H1 (cell line): Measurements from ENCODE around the gene CNN3. TPM values are rescaled to one million over a fixed set of nuclear protein-coding genes. Genes with fewer than 3 reads are reported as not detected.
A peak's percentile ranks its signal among the peaks of the same experiment; 100 is the strongest.

Source experiments
- CTCF ChIA-PET: fragments of 300-600 bp; sonication (Branson Sonifier 250); formaldehyde crosslinking; loops from one replicate; lab custom pipeline; 2021; ENCODE audit not compliant: partially characterized antibody; lab: Charles Lee
- POLR2A ChIA-PET: fragments of 300-600 bp; sonication (Branson Sonifier 250); formaldehyde crosslinking; loops from one replicate; lab custom pipeline; 2021; ENCODE audit warnings: inconsistent platforms; ENCODE audit not compliant: partially characterized antibody; lab: Charles Lee
- DNase-seq, 2 experiments: peaks; one replicate each; pipeline versions ENCODE4 v3.0.0 to v3.0.0-alpha.2; 2010 to 2022; ENCODE audit warnings: low spot score in 2 of 2, low read depth in 1 of 2, mixed read lengths in 1 of 2
- FAIRE-seq: peaks from 2 replicates; lab custom pipeline; 2011; peaks lifted over from hg19 to GRCh38; lab: Jason Lieb, UNC
- H2AFZ ChIP-seq: 2 replicates; pipeline ENCODE4 v1.8.1; 2012; ENCODE audit warnings: low read length, inconsistent platforms
- H2AK5ac ChIP-seq: 2 replicates; pipeline ENCODE4 v1.6.1; 2013; ENCODE audit warnings: low read depth, low read length
- H2BK120ac ChIP-seq: replicated peaks from 2 replicates; pipeline ENCODE3; 2013; ENCODE audit warnings: low read depth, low read length, inconsistent platforms
- H2BK12ac ChIP-seq: 2 replicates; pipeline ENCODE4 v1.6.1; 2013; ENCODE audit warnings: low read depth, low read length
- H2BK15ac ChIP-seq: 2 replicates; pipeline ENCODE4 v1.6.1; 2013; ENCODE audit warnings: low read length
- H2BK20ac ChIP-seq: 2 replicates; pipeline ENCODE4 v1.6.1; 2013; ENCODE audit warnings: low read length
- H2BK5ac ChIP-seq: 2 replicates; pipeline ENCODE4 v1.6.1; 2013; ENCODE audit warnings: low read depth, low read length
- H3K14ac ChIP-seq: 2 replicates; pipeline ENCODE4 v1.6.1; 2013; ENCODE audit warnings: inconsistent platforms; ENCODE audit not compliant: insufficient read length
- H3K18ac ChIP-seq: 2 replicates; pipeline ENCODE4 v1.6.1; 2013; ENCODE audit warnings: low read length; ENCODE audit errors: extremely low read depth
- H3K23ac ChIP-seq: 2 replicates; pipeline ENCODE4 v1.6.1; 2013; ENCODE audit warnings: inconsistent platforms; ENCODE audit not compliant: insufficient read length
- H3K23me2 ChIP-seq: 2 replicates; pipeline ENCODE4 v1.6.1; 2013; ENCODE audit warnings: low read depth, low read length
- H3K27ac ChIP-seq: 2 replicates; pipeline ENCODE4 v1.6.1; 2011; ENCODE audit warnings: low read depth, low read length, inconsistent platforms
- H3K27me3 ChIP-seq, 4 experiments: replicated peaks in 1 of 4; 1 replicate in 1 of 4; 2 replicates in 3 of 4; pipeline versions ENCODE4 v1.6.1 to v1.8.1; 2011 to 2013; ENCODE audit warnings: low read length in 3 of 4, mild to moderate bottlenecking in 3 of 4, inconsistent platforms in 2 of 4, mixed read lengths in 2 of 4, moderate library complexity in 1 of 4; ENCODE audit not compliant: control insufficient read depth in 3 of 4, insufficient read depth in 3 of 4; ENCODE audit errors: extremely low read depth in 1 of 4
- H3K36me3 ChIP-seq, 4 experiments: 2 replicates each; pipeline versions ENCODE4 v1.6.1 to v1.8.1; 2011 to 2013; ENCODE audit warnings: mild to moderate bottlenecking in 4 of 4, low read length in 3 of 4, moderate library complexity in 2 of 4, control low read depth in 1 of 4, inconsistent platforms in 1 of 4; ENCODE audit not compliant: insufficient read depth in 4 of 4, control insufficient read depth in 2 of 4
- H3K4ac ChIP-seq: replicated peaks from 2 replicates; pipeline ENCODE3; 2013; ENCODE audit warnings: low read length, low read depth, mixed read lengths, inconsistent platforms; ENCODE audit not compliant: insufficient read length
- H3K4me1 ChIP-seq, 4 experiments: replicated peaks in 1 of 4; 1 replicate in 1 of 4; 2 replicates in 3 of 4; pipeline versions ENCODE4 v1.6.1 to v1.8.1; 2011 to 2013; ENCODE audit warnings: low read length in 3 of 4, inconsistent platforms in 2 of 4, mixed read lengths in 1 of 4; ENCODE audit not compliant: insufficient read depth in 4 of 4, control insufficient read depth in 3 of 4
- H3K4me2 ChIP-seq, 2 experiments: 2 replicates each; pipeline versions ENCODE4 v1.6.1 to v1.8.1; 2011 to 2013; ENCODE audit warnings: low read depth in 2 of 2, low read length in 2 of 2, control low read depth in 1 of 2, inconsistent platforms in 1 of 2, mild to moderate bottlenecking in 1 of 2; ENCODE audit not compliant: insufficient read depth in 1 of 2
- H3K4me3 ChIP-seq, 4 experiments: fragments of 200-600, 300-600 bp in 1 of 4; sonication (generic), shearing (Covaris generic), sonication (Bioruptor Twin) in 1 of 4; 2 replicates each; pipeline versions ENCODE4 v1.5.1 to v1.8.1; 2011 to 2016; ENCODE audit warnings: low read length in 4 of 4, low read depth in 3 of 4, control low read depth in 2 of 4, inconsistent platforms in 2 of 4, mild to moderate bottlenecking in 2 of 4, mixed read lengths in 1 of 4, moderate library complexity in 1 of 4; ENCODE audit not compliant: insufficient read depth in 2 of 4; ENCODE audit errors: extremely low read depth in 1 of 4
- H3K56ac ChIP-seq: replicated peaks from 2 replicates; pipeline ENCODE3; 2013; ENCODE audit warnings: low read depth, mild to moderate bottlenecking, mixed read lengths, low read length, inconsistent platforms; ENCODE audit not compliant: insufficient read length
- H3K79me1 ChIP-seq: 2 replicates; pipeline ENCODE4 v1.6.1; 2013; ENCODE audit warnings: low read depth, low read length, control low read depth
- H3K79me2 ChIP-seq, 2 experiments: 2 replicates each; pipeline versions ENCODE4 v1.6.1 to v1.8.1; 2012 to 2013; ENCODE audit warnings: low read length in 2 of 2, mild to moderate bottlenecking in 2 of 2, inconsistent platforms in 1 of 2; ENCODE audit not compliant: insufficient read depth in 2 of 2, control insufficient read depth in 1 of 2
- H3K9ac ChIP-seq, 4 experiments: replicated peaks in 1 of 4; 1 replicate in 1 of 4; 2 replicates in 3 of 4; pipeline versions ENCODE4 v1.6.1 to v1.8.1; 2011 to 2013; ENCODE audit warnings: low read depth in 3 of 4, low read length in 3 of 4, control low read depth in 2 of 4, mild to moderate bottlenecking in 2 of 4, moderate library complexity in 2 of 4, inconsistent platforms in 1 of 4; ENCODE audit errors: extremely low read depth in 1 of 4
- H3K9me3 ChIP-seq, 2 experiments: 2 replicates each; pipeline versions ENCODE4 v1.6.1 to v1.8.1; 2012 to 2013; ENCODE audit warnings: mild to moderate bottlenecking in 2 of 2, moderate library complexity in 2 of 2, control low read depth in 1 of 2, inconsistent platforms in 1 of 2, low read depth in 1 of 2, low read length in 1 of 2, mixed read lengths in 1 of 2; ENCODE audit not compliant: insufficient read depth in 2 of 2
- H4K20me1 ChIP-seq, 2 experiments: replicated peaks in 1 of 2; 2 replicates each; pipeline versions ENCODE3 to v1.8.1; 2011 to 2013; ENCODE audit warnings: inconsistent platforms in 2 of 2, low read length in 2 of 2, mild to moderate bottlenecking in 1 of 2; ENCODE audit not compliant: insufficient read depth in 2 of 2, control insufficient read depth in 1 of 2
- H4K5ac ChIP-seq: 2 replicates; pipeline ENCODE4 v1.6.1; 2013; ENCODE audit warnings: low read length, low read depth, mixed read lengths, inconsistent platforms; ENCODE audit not compliant: insufficient read length
- H4K8ac ChIP-seq: 2 replicates; pipeline ENCODE4 v1.8.0; 2013; ENCODE audit warnings: mild to moderate bottlenecking, moderate library complexity, low read length, inconsistent platforms; ENCODE audit not compliant: insufficient read depth; ENCODE audit errors: extremely low read depth
- H4K91ac ChIP-seq: replicated peaks from 2 replicates; pipeline ENCODE3; 2013; ENCODE audit warnings: low read length, mixed read lengths, inconsistent platforms; ENCODE audit not compliant: insufficient read length
- CBX5 ChIP-seq: fragments of 300-800, 300-1000 bp; sonication (generic); IDR thresholded peaks from 2 replicates; pipeline ENCODE4 v1.7.1; 2016; ENCODE audit warnings: antibody characterized with exemption, low read length, low read depth
- CEBPB ChIP-seq: IDR thresholded peaks from 2 replicates; pipeline ENCODE4 v1.6.1; 2012; ENCODE audit warnings: low read depth, low read length
- CHD1 ChIP-seq: IDR thresholded peaks from 2 replicates; pipeline ENCODE4 v1.6.1; 2012; ENCODE audit warnings: low read depth, low read length, improper control_type of control experiment
- CREB1 ChIP-seq: IDR thresholded peaks from 2 replicates; pipeline ENCODE4 v1.6.1; 2012; ENCODE audit warnings: inconsistent platforms
- FOSL1 ChIP-seq: IDR thresholded peaks from 2 replicates; pipeline ENCODE4 v1.6.1; 2011; ENCODE audit warnings: mild to moderate bottlenecking, low read depth, low read length, moderate library complexity; ENCODE audit not compliant: insufficient read depth
- KDM5A ChIP-seq: fragments of 200-600 bp; IDR thresholded peaks from 2 replicates; pipeline ENCODE4 v1.7.1; 2012; ENCODE audit warnings: mild to moderate bottlenecking, low read length, inconsistent platforms, mixed read lengths
- NRF1 ChIP-seq: IDR thresholded peaks from 2 replicates; pipeline ENCODE4 v1.6.1; 2011; ENCODE audit warnings: mild to moderate bottlenecking, low read depth, low read length, improper control_type of control experiment
- POU5F1 ChIP-seq: IDR thresholded peaks from 2 replicates; pipeline ENCODE4 v1.6.1; 2011; ENCODE audit warnings: low read depth, mild to moderate bottlenecking, low read length, moderate library complexity
- SIN3A ChIP-seq, 2 experiments: IDR thresholded peaks in 1 of 2; conservative IDR thresholded peaks in 1 of 2; 2 replicates each; pipeline ENCODE4 v1.6.1; 2011 to 2012; ENCODE audit warnings: low read length in 2 of 2, improper control_type of control experiment in 1 of 2, low read depth in 1 of 2, mild to moderate bottlenecking in 1 of 2
- SRF ChIP-seq: IDR thresholded peaks from 2 replicates; pipeline ENCODE4 v1.6.1; 2011; ENCODE audit warnings: mild to moderate bottlenecking, low read depth, low read length, moderate library complexity
- TAF7 ChIP-seq: optimal IDR thresholded peaks from 2 replicates; pipeline ENCODE3; 2011; ENCODE audit warnings: low read depth, mild to moderate bottlenecking, inconsistent platforms, low read length, moderate library complexity, borderline replicate concordance
- TEAD4 ChIP-seq: IDR thresholded peaks from 2 replicates; pipeline ENCODE4 v1.6.1; 2012; ENCODE audit warnings: low read depth, low read length, inconsistent platforms, mixed read lengths
- YY1 ChIP-seq: IDR thresholded peaks from 2 replicates; pipeline ENCODE4 v1.6.1; 2011; ENCODE audit warnings: low read depth, mild to moderate bottlenecking, low read length
- WGBS, 2 experiments: shearing (Covaris generic) in 1 of 2; methylation state at CpG; one replicate each; pipeline versions ENCODE4 v1.1.6 to v1.1.7; 2013 to 2015; ENCODE audit warnings: low lambda C conversion rate in 2 of 2, mixed read lengths in 2 of 2, inconsistent platforms in 1 of 2, low coverage in 1 of 2, missing lambda C conversion rate in 1 of 2; ENCODE audit not compliant: insufficient replicate concordance in 2 of 2, insufficient coverage in 1 of 2, insufficient read length in 1 of 2; ENCODE audit errors: extremely low coverage in 1 of 2, missing lambda C conversion rate in 1 of 2; 5-methylcytosine and 5-hydroxymethylcytosine counted together
- polyA plus RNA-seq, 7 experiments: library from polyadenylated mRNA; depleted of rRNA in 3 of 7; stranded (reverse) in 5 of 7; unstranded in 2 of 7; fragments of >200 nt in 5 of 7; fragments of 200-250 nt in 2 of 7; gene quantifications; 1 replicate in 5 of 7; 2 replicates in 1 of 7; 4 replicates in 1 of 7; pipeline versions ENCODE4 v1.2.1 to v1.2.3, GENCODE V29; 2011 to 2013; ENCODE audit warnings: missing spikeins in 2 of 7, mixed read lengths in 2 of 7
- total RNA-seq: library from RNA; stranded (reverse); fragmentation: NEBNext Ultra II Directional; extraction: Animal tissue kit (Norgen Biotek cat#: 25700); gene quantifications from 2 replicates; pipeline ENCODE4 v1.2.1, GENCODE V29; 2021
- TF ChIP-seq, protein P1 (sequence below): IDR thresholded peaks from 2 replicates; pipeline ENCODE4 v1.6.1; 2012; ENCODE audit warnings: inconsistent platforms

CNN3 gene
- total and polyA plus RNA-seq, 2 of the 8 experiments (the other 6 are each of a cell fraction or from before 2014, with no cell fraction given), result 134 to 266 TPM

DNA sequence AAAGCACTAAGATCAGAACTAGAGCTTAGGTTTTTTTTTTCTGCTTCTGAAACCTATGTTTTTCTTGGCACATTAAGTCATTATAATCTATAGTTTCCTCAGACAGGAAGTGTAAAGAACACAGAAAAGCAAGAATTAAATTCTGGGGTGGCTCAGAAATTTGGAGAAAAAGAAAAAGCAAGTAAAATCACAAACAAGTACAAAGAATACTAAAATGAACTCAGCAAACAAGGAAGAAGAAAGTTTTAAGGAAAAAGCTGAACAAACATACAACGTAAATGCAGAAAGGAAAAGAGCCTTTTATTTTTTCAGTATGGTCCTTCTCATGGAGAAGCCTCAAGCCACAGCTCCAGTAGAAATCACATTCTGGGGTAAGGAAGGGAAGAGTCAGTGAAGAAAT lies 8.6 kb upstream of the CNN3 start:
- Histone ChIP-seq H3K36me3 (peaks cover 0 to 6% (median 2%) of the 10 kb centered on the region in 4 experiments; a peak in 3 of 8 replicates), H2AK5ac (0 out of 2 replicates have a peak overlapping the region, but pooled peaks have one; percentile 9), H2AFZ (no peak overlapping the region), H3K4ac (no peak overlapping the region), H4K20me1 (no peaks in the 10 kb centered on the region), H3K4me1 (peaks cover 2 to 20% (median 10%) of the 10 kb centered on the region in 4 experiments; a peak in 4 of 7 replicates), H3K27ac (no peak overlapping the region), H3K9me3 (no peaks in the 10 kb centered on the region), H2BK20ac (no peak overlapping the region), H2BK5ac (0 out of 2 replicates have a peak overlapping the region, but pooled peaks have one; percentile 19), H3K4me2 (no peak overlapping the region), H4K91ac (no peak overlapping the region), H3K23ac (no peak overlapping the region), H3K4me3 (no peak overlapping the region), H2BK12ac (peak overlapping the region; percentile 3; the same call in 1 of the 2 replicates), H3K79me1 (no peaks in the 10 kb centered on the region), H3K27me3 (no peaks in the 10 kb centered on the region), H2BK120ac (no peak overlapping the region), H3K23me2 (no peaks in the 10 kb centered on the region), H3K9ac (no peak overlapping the region), H3K56ac (no peak overlapping the region), H3K79me2 (peaks cover 0 to 6% of the 10 kb centered on the region in 2 experiments; a peak in 1 of 4 replicates), H3K14ac (no peak overlapping the region), H4K8ac (no peak overlapping the region), H2BK15ac (no peak overlapping the region), H4K5ac (no peak overlapping the region), H3K18ac (no peak overlapping the region)
- DNase-seq (no peak), FAIRE-seq (no peak)
- ChIA-PET POLR2A (interaction anchor here (1.1 to 2.3 kb wide), 3 partner anchors 8 to 12 kb away, joined by 3 to 18 read pairs (median 10); partner anchors contain the start of gene CNN3), CTCF (interaction anchor here (1.7 kb wide), 1 partner anchor 18 kb away, joined by 3 read pairs; no protein-coding TSS in a partner anchor)
- 84% methylated on average over 1 of the region's 1 CpG; no CpG with 5 or more reads in 1 of the 2 experiments for WGBS, 2 experiments
- no peak for TF ChIP-seq POU5F1
- TF ChIP-seq SRF, result no peak
- no peak for TF ChIP-seq TEAD4
- no peak for TF ChIP-seq SIN3A (conservative IDR thresholded peaks at IDR 0.05 in 1 of 2, IDR thresholded peaks at IDR 0.05 in 1 of 2; ENCODE audit: low read depth in 1 of 2, low read length in 2 of 2)
- no peak for TF ChIP-seq NRF1
- no peak for TF ChIP-seq CHD1
- TF ChIP-seq TAF7, result no peak
- TF ChIP-seq KDM5A, result no peak
- TF ChIP-seq FOSL1, result no peak
- TF ChIP-seq, protein P1, sequence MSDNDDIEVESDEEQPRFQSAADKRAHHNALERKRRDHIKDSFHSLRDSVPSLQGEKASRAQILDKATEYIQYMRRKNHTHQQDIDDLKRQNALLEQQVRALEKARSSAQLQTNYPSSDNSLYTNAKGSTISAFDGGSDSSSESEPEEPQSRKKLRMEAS, result no peak
- no peak for TF ChIP-seq YY1
- TF ChIP-seq CEBPB, result no peak
- TF ChIP-seq CBX5, result no peak
- TF ChIP-seq CREB1, result no peak
